HG02973 (cell line): ENCODE measurements around the gene CRKL.
"Not testable (repeated sequence)": the region's sequence is repeated elsewhere in the genome, so short reads cannot be mapped to it uniquely, and the experiment has no call there.

Experiments used
- ATAC-seq: cut with Tn5 transposase; IDR thresholded peaks from one replicate; pipeline ENCODE4 v1.9.1; 2021; ENCODE audit warnings: moderate library complexity; ENCODE audit not compliant: unreplicated experiment

CRKL gene

GRCh38 chr22:20965104-20965887 lies 48.1 kb downstream of the CRKL start:
- ATAC-seq = no peak

GRCh38 chr22:20965888-20966855 lies 49.0 kb downstream of the CRKL start:
- ATAC-seq = no peak

GRCh38 chr22:20966883-20967696 lies 49.9 kb downstream of the CRKL start, which contains the start of gene AIFM3:
AIFM3 (plus strand) TSS chr22:20967255; CDS start chr22:20967945, 690 bp downstream.
- no peak for ATAC-seq

GRCh38 chr22:20967697-20968211 lies 50.5 kb downstream of the CRKL start:
- no peak for ATAC-seq

- ATAC-seq = no peak
Observed at GRCh38 chr22:20968281-20968977, 51.2 kb downstream of the CRKL start.

GRCh38 chr22:20970939-20971657 lies 53.9 kb downstream of the CRKL start:
- no peak for ATAC-seq

- ATAC-seq = not testable (repeated sequence)
Observed at GRCh38 chr22:20972014-20972694, 54.9 kb downstream of the CRKL start.

- ATAC-seq = no peak
Observed at GRCh38 chr22:20972933-20973577, 55.8 kb downstream of the CRKL start.

- ATAC-seq = no peak
Observed at GRCh38 chr22:20973634-20974286, 56.6 kb downstream of the CRKL start.

- ATAC-seq = no peak
Observed at GRCh38 chr22:20974336-20974955, 57.2 kb downstream of the CRKL start.

- no peak for ATAC-seq
Observed at GRCh38 chr22:20975541-20976290, 58.5 kb downstream of the CRKL start.

GRCh38 chr22:20976291-20976877 lies 59.2 kb downstream of the CRKL start:
- ATAC-seq = no peak

- no peak for ATAC-seq
Observed at GRCh38 chr22:20977019-20977418, 59.8 kb downstream of the CRKL start.

GRCh38 chr22:20977516-20978170 lies 60.4 kb downstream of the CRKL start:
- ATAC-seq = no peak

GRCh38 chr22:20978419-20978818 lies 61.2 kb downstream of the CRKL start:
- ATAC-seq = no peak
